K562 (cell line): Measurements from ENCODE around the gene EML6. TPM values are rescaled to one million over a fixed set of nuclear protein-coding genes. Genes with fewer than 3 reads are reported as not detected.

Source experiments
- ATAC-seq: fragments of 200-7000 bp; cut with Tn5 transposase; 3 replicates; pipeline ENCODE4 v1.9.1; 2020; ENCODE audit warnings: moderate library complexity
- BruUV-seq: library from RNA; stranded (reverse); fragments of 400-500 nt; replicated peaks from 2 replicates; lab custom pipeline; 2021; lab: Mats Ljungman, UMichigan
- CTCF ChIA-PET: fragments of 300-600 bp; formaldehyde crosslinking; extraction: SDS; loops from one replicate; lab custom pipeline; 2021; ENCODE audit warnings: low intra/inter-chr PET ratio; lab: Yijun Ruan, JAX
- POLR2A ChIA-PET: fragments of 300-600, 350-650 bp; sonication (Branson Sonifier 250); formaldehyde crosslinking; extraction: SDS; loops from one replicate; lab custom pipeline; 2021; ENCODE audit warnings: antibody characterized with exemption, inconsistent platforms; lab: Yijun Ruan, JAX
- DNase-seq, 4 experiments: peaks; one replicate each; pipeline versions ENCODE4 v3.0.0 to v3.0.0-alpha.2; 2011 to 2018; ENCODE audit warnings: low spot score in 3 of 4, mixed read lengths in 3 of 4; ENCODE audit errors: extremely low read depth in 1 of 4
- FAIRE-seq: peaks from 2 replicates; lab custom pipeline; 2011; peaks lifted over from hg19 to GRCh38; lab: Jason Lieb, UNC
- H2AFZ ChIP-seq: 2 replicates; pipeline ENCODE4 v1.6.0; 2011; ENCODE audit warnings: low read depth, low read length, control low read depth, inconsistent platforms
- H3K27ac ChIP-seq: fragments of 200-600 bp; 3 replicates; pipeline ENCODE4 v1.8.0; 2011; ENCODE audit warnings: low read depth, mild to moderate bottlenecking, control low read depth, inconsistent platforms, low read length, moderate library complexity, mixed read lengths; ENCODE audit errors: extremely low read depth
- H3K27me3 ChIP-seq, 2 experiments: fragments of 300-600 bp in 1 of 2; 2 replicates in 1 of 2; 3 replicates in 1 of 2; pipeline versions ENCODE4 v1.6.0 to v1.8.0; 2011; ENCODE audit warnings: inconsistent platforms in 2 of 2, low read length in 2 of 2, mild to moderate bottlenecking in 1 of 2, mixed read lengths in 1 of 2, moderate library complexity in 1 of 2; ENCODE audit not compliant: control insufficient read depth in 2 of 2, insufficient read depth in 2 of 2
- H3K36me3 ChIP-seq: fragments of 300-600 bp; 3 replicates; pipeline ENCODE4 v1.8.0; 2011; ENCODE audit warnings: mild to moderate bottlenecking, low read length, inconsistent platforms; ENCODE audit not compliant: control insufficient read depth, insufficient read depth
- H3K4me1 ChIP-seq, 2 experiments: fragments of 200-600 bp in 1 of 2; replicated peaks in 1 of 2; 2 replicates in 1 of 2; 3 replicates in 1 of 2; pipeline versions ENCODE4 v1.5.1 to v1.8.0; 2011; ENCODE audit warnings: inconsistent platforms in 2 of 2, low read length in 2 of 2, mild to moderate bottlenecking in 1 of 2, mixed read lengths in 1 of 2, moderate library complexity in 1 of 2; ENCODE audit not compliant: control insufficient read depth in 2 of 2, insufficient read depth in 2 of 2
- H3K4me2 ChIP-seq: 2 replicates; pipeline ENCODE4 v1.6.1; 2011; ENCODE audit warnings: low read length, control low read depth, inconsistent platforms, mixed read lengths; ENCODE audit not compliant: insufficient read depth
- H3K4me3 ChIP-seq: fragments of 200-600 bp; sonication (generic), shearing (Covaris generic); 2 replicates; pipeline ENCODE4 v1.5.1; 2016; ENCODE audit warnings: control low read depth, inconsistent platforms
- H3K79me2 ChIP-seq: fragments of 200-600 bp; 3 replicates; pipeline ENCODE4 v1.8.0; 2011; ENCODE audit warnings: low read length, inconsistent platforms; ENCODE audit not compliant: control insufficient read depth, insufficient read depth
- H3K9ac ChIP-seq, 2 experiments: 2 replicates each; pipeline versions ENCODE4 v1.6.0 to v1.6.1; 2011; ENCODE audit warnings: low read depth in 2 of 2, low read length in 2 of 2, control low read depth in 1 of 2, inconsistent platforms in 1 of 2, mild to moderate bottlenecking in 1 of 2, mixed read lengths in 1 of 2; ENCODE audit not compliant: insufficient read depth in 1 of 2
- H3K9me1 ChIP-seq: one replicate; pipeline ENCODE4 v1.6.0; 2011; ENCODE audit warnings: inconsistent platforms, mild to moderate bottlenecking, low read length, moderate library complexity; ENCODE audit not compliant: control insufficient read depth, insufficient read depth
- H3K9me3 ChIP-seq: replicated peaks from 2 replicates; pipeline ENCODE4 v1.5.1; 2011; ENCODE audit warnings: low read depth, low read length, inconsistent platforms; ENCODE audit not compliant: control insufficient read depth, insufficient read depth
- H4K20me1 ChIP-seq: replicated peaks from 2 replicates; pipeline ENCODE4 v1.6.1; 2011; ENCODE audit warnings: low read length, inconsistent platforms, mixed read lengths; ENCODE audit not compliant: control insufficient read depth, insufficient read depth
- MYNN ChIP-seq, 2 experiments: sonication (generic); formaldehyde crosslinking in 1 of 2; IDR thresholded peaks; 2 replicates each; pipeline versions ENCODE4 v1.5.0 to v1.6.1; 2016 to 2020; ENCODE audit warnings: antibody characterized with exemption in 1 of 2, missing genetic modification reagents in 1 of 2
- RBM25 ChIP-seq: fragments of 200-400 bp; formaldehyde crosslinking; IDR thresholded peaks from 2 replicates; pipeline ENCODE4 v1.6.1; 2018; ENCODE audit warnings: low read length, low read depth, moderate library complexity; ENCODE audit not compliant: severe bottlenecking
- WGBS: fragments of 100-300 bp; shearing (Covaris generic); methylation state at CpG from one replicate; pipeline ENCODE4 v1.1.6; 2016; ENCODE audit warnings: low coverage, mixed read lengths; ENCODE audit not compliant: insufficient coverage; ENCODE audit errors: missing lambda C conversion rate; 5-methylcytosine and 5-hydroxymethylcytosine counted together
- in situ Hi-C: fragments of 300-500 bp; cut with MboI; formaldehyde crosslinking; loops from 4 replicates; pipeline ENCODE4 v1.15.0; 2018; ENCODE audit warnings: inconsistent platforms, mixed read lengths
- intact Hi-C: fragments of 100-400 bp; cut with micrococcal nuclease; formaldehyde crosslinking; loops from 2 replicates; pipeline ENCODE4 v1.14.2; 2022
- polyA plus RNA-seq, 8 experiments: library from polyadenylated mRNA; depleted of rRNA in 4 of 8; stranded (reverse) in 5 of 8; unstranded in 3 of 8; fragments of >200 nt; fragmentation: Nextera tagmentation in 2 of 8; fragmentation: Illumina TruSeq in 1 of 8; extraction: Ambion mirVana in 2 of 8; extraction: Trizol in 1 of 8; gene quantifications; 2 replicates each; pipeline versions ENCODE4 v1.2.1 to v1.2.3, GENCODE V29; 2011 to 2014; ENCODE audit warnings: inconsistent platforms in 1 of 8, missing spikeins in 1 of 8
- total RNA-seq, 7 experiments: library from RNA; depleted of rRNA in 6 of 7; stranded (reverse); fragments of >200 nt in 6 of 7; fragmentation: Illumina TruSeq in 2 of 7; extraction: Trizol in 2 of 7; gene quantifications; 2 replicates each; pipeline versions ENCODE4 v1.2.1 to v1.2.3, GENCODE V29; 2011 to 2021; ENCODE audit warnings: low replicate concordance in 1 of 7

EML6 gene
- total and polyA plus RNA-seq, 9 of the 15 experiments (the other 6 are each of a cell fraction or from before 2014, with no cell fraction given) = 0.07 to 0.56 (median 0.25) TPM

DNA sequence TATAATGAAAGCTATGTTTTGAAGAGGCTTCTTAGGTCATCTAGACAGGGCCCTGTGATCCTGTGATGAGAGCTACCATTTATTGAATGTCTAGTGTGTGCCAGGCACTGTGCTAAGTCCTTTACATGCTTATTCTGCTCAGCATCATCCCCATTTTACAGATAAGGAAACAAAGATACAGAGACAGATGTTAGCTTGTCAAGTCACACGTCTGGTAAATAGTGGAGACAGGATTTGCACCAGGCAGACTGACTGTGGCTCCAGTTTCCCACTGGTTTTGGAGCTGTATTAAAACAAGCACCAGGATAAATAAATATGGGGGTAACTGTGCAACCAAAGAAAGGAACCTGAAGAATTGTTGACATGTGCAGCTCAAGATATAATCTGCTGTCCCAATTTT, 19.2 kb upstream of the EML6 start:
- no peak for FAIRE-seq
- no peak for TF ChIP-seq MYNN (IDR thresholded peaks at IDR 0.05)
- TF ChIP-seq MYNN (CRISPR knock-in tag; IDR thresholded peaks at IDR 0.05) = no peak
- TF ChIP-seq RBM25 = peak; percentile 34
- no TSS peak for BruUV-seq
- H3K4me3 ChIP-seq = no peak overlapping the region
- H3K9me3 ChIP-seq = no peaks in the 10 kb centered on the region
- CTCF ChIA-PET = interaction anchor here (1.9 kb wide), 1 partner anchor 182 kb away, joined by 11 read pairs; no protein-coding TSS in a partner anchor
- no peak overlapping the region for H3K4me2 ChIP-seq
- H3K27me3 ChIP-seq = peaks cover 10 to 11% of the 10 kb centered on the region in 2 experiments; a peak in 4 of 5 replicates
- H3K27ac ChIP-seq = no peak overlapping the region
- no peak overlapping the region for H3K9ac ChIP-seq
- no peak for ATAC-seq
- no peaks in the 10 kb centered on the region for H3K9me1 ChIP-seq
- no peak overlapping the region for H2AFZ ChIP-seq
- POLR2A ChIA-PET = interaction anchor here (0.6 to 1.8 kb wide), 4 partner anchors 9 to 1902 kb away, joined by 3 to 8 read pairs (median 3); no protein-coding TSS in a partner anchor
- peaks cover 3 to 10% of the 10 kb centered on the region in 2 experiments; a peak in 3 of 5 replicates for H3K4me1 ChIP-seq
- DNase-seq = no peak
- H4K20me1 ChIP-seq = no peaks in the 10 kb centered on the region
- intact Hi-C loops = loop anchor here (1.0 to 5.0 kb wide), 3 partner anchors 37 to 597 kb away; no protein-coding TSS in a partner anchor
- 0% methylated on average over 1 of the region's 1 CpG for WGBS
- no peaks in the 10 kb centered on the region for H3K79me2 ChIP-seq
- no peaks in the 10 kb centered on the region for H3K36me3 ChIP-seq
- in situ Hi-C loops = loop anchor here (10.0 kb wide), 1 partner anchor 589 kb away; the partner anchor contains the start of gene ACYP2
